CD4-positive, alpha-beta T cell (primary cell): ENCODE measurements around the gene SEMA4D. TPM values are rescaled to one million over a fixed set of nuclear protein-coding genes. Genes with fewer than 3 reads are reported as not detected.

Experiments used
- ATAC-seq: fragments of 200-7000 bp; cut with Tn5 transposase; one replicate; pipeline ENCODE4 v1.10.0; 2022; ENCODE audit warnings: mild to moderate bottlenecking; ENCODE audit not compliant: poor library complexity
- CTCF ChIA-PET: fragments of 350-600 bp; sonication (Branson Sonifier 250); formaldehyde crosslinking; loops from one replicate; lab custom pipeline; 2021; ENCODE audit warnings: antibody characterized with exemption, inconsistent platforms; lab: Charles Lee
- POLR2A ChIA-PET: fragments of 350-600 bp; sonication (Branson Sonifier 250); formaldehyde crosslinking; loops from one replicate; lab custom pipeline; 2021; ENCODE audit warnings: antibody characterized with exemption, inconsistent platforms; lab: Charles Lee
- DNase-seq, 14 experiments: peaks; one replicate each; pipeline ENCODE4 v3.0.0-alpha.2; 2013 to 2020; ENCODE audit warnings: mixed read lengths in 2 of 14
- H3K27ac ChIP-seq, 2 donors: one replicate each; pipeline versions ENCODE4 v1.5.1 to v1.7.0; 2013; ENCODE audit warnings: low read length in 2 of 2, low read depth in 1 of 2, mild to moderate bottlenecking in 1 of 2
- H3K27me3 ChIP-seq, 2 experiments: 1 replicate in 1 of 2; 2 replicates in 1 of 2; pipeline versions ENCODE4 v1.6.1 to v1.7.0; 2013; ENCODE audit warnings: low read length in 2 of 2, control low read depth in 1 of 2, mild to moderate bottlenecking in 1 of 2, moderate library complexity in 1 of 2; ENCODE audit not compliant: insufficient read depth in 2 of 2, control insufficient read depth in 1 of 2
- H3K36me3 ChIP-seq: one replicate; pipeline ENCODE4 v1.6.1; 2013; ENCODE audit warnings: low read length, control low read depth; ENCODE audit not compliant: insufficient read depth
- H3K4me1 ChIP-seq: one replicate; pipeline ENCODE4 v1.6.1; 2013; ENCODE audit warnings: low read length, control low read depth; ENCODE audit not compliant: insufficient read depth
- H3K4me3 ChIP-seq: one replicate; pipeline ENCODE4 v1.5.1; 2013; ENCODE audit warnings: mild to moderate bottlenecking, low read length, moderate library complexity
- H3K9me3 ChIP-seq, 2 experiments: 1 replicate in 1 of 2; 2 replicates in 1 of 2; pipeline versions ENCODE4 v1.6.1 to v1.7.0; 2013; ENCODE audit warnings: low read length in 2 of 2, mild to moderate bottlenecking in 2 of 2, control low read depth in 1 of 2, moderate library complexity in 1 of 2; ENCODE audit not compliant: control insufficient read depth in 1 of 2, insufficient read depth in 1 of 2
- H3K27ac Mint-ChIP-seq: one replicate; pipeline ENCODE4 v1.8.0; 2020; ENCODE audit warnings: mixed read lengths
- H3K27me3 Mint-ChIP-seq: one replicate; pipeline ENCODE4 v1.8.0; 2021; ENCODE audit warnings: mixed read lengths
- H3K36me3 Mint-ChIP-seq: one replicate; pipeline ENCODE4 v1.8.0; 2021; ENCODE audit warnings: low read depth, mixed read lengths
- H3K4me1 Mint-ChIP-seq: one replicate; pipeline ENCODE4 v1.8.0; 2021; ENCODE audit warnings: low read depth, mixed read lengths
- H3K4me3 Mint-ChIP-seq: one replicate; pipeline ENCODE4 v1.8.0; 2020; ENCODE audit warnings: mild to moderate bottlenecking, mixed read lengths
- H3K9me3 Mint-ChIP-seq: one replicate; pipeline ENCODE4 v1.8.0; 2020; ENCODE audit warnings: mixed read lengths
- intact Hi-C, 2 experiments: fragments of 100-400 bp; cut with DNase I in 1 of 2; cut with micrococcal nuclease in 1 of 2; formaldehyde crosslinking; loops; one replicate each; pipeline versions ENCODE4 v1.15.1 to v1.9.0; 2023 to 2025; cut with DNase I, micrococcal nuclease
- total RNA-seq, 174 experiments: library from RNA in 2 of 174; stranded (reverse) in 2 of 174; gene quantifications; one replicate each; pipeline ENCODE4 v1.2.3 and lab custom pipeline; 2021 to 2026
- TF ChIP-seq, protein P1 (sequence below): fragments of 200-600 bp; IDR thresholded peaks from one replicate; pipeline ENCODE4 v1.8.0; 2022; ENCODE audit warnings: antibody characterized with exemption, mild to moderate bottlenecking

The SEMA4D gene
- total RNA-seq, 2 experiments from 2014 or later: 399 to 430 TPM

DNA sequence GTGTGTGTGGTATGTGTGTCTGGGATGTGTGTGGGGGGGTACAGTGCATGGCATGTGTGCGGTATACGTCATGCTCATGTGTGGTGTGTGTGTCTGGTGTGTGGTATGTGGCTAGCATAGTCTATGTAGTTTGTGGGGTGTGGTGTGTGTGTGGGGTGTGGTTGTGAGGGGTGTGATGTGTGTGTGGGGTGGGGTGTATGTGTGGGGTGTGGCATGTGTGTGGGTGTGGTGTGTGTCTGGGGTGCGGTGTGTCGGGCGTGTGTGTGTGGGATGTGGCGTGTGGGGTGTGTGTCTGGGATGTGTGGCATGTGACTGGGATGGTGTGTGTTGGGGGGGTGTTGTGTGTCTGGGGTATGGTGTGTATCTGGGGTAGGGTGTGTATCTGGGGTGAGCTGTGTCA is 127.3 kb downstream of the SEMA4D start:
- Histone ChIP-seq H3K4me1 (peaks cover 38% of the 10 kb centered on the region), H3K9me3 (peaks cover 0 to 6% of the 10 kb centered on the region in 2 experiments), H3K27me3 (no peaks in the 10 kb centered on the region), H3K36me3 (peaks cover 12% of the 10 kb centered on the region), H3K4me3 (no peak overlapping the region), H3K27ac (peak overlapping the region in 1 of 2 donors; percentile 47)
- no peaks in the 10 kb centered on the region for H3K27me3 Mint-ChIP-seq
- TF ChIP-seq, protein P1, sequence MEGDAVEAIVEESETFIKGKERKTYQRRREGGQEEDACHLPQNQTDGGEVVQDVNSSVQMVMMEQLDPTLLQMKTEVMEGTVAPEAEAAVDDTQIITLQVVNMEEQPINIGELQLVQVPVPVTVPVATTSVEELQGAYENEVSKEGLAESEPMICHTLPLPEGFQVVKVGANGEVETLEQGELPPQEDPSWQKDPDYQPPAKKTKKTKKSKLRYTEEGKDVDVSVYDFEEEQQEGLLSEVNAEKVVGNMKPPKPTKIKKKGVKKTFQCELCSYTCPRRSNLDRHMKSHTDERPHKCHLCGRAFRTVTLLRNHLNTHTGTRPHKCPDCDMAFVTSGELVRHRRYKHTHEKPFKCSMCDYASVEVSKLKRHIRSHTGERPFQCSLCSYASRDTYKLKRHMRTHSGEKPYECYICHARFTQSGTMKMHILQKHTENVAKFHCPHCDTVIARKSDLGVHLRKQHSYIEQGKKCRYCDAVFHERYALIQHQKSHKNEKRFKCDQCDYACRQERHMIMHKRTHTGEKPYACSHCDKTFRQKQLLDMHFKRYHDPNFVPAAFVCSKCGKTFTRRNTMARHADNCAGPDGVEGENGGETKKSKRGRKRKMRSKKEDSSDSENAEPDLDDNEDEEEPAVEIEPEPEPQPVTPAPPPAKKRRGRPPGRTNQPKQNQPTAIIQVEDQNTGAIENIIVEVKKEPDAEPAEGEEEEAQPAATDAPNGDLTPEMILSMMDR: no peak
- CTCF ChIA-PET: no interaction called here
- H3K4me1 Mint-ChIP-seq: peaks cover 22% of the 10 kb centered on the region
- DNase-seq (no peak), ATAC-seq (no peak)
- intact Hi-C loops: no loop called here
- no peak overlapping the region for H3K27ac Mint-ChIP-seq
- peaks cover 6% of the 10 kb centered on the region for H3K36me3 Mint-ChIP-seq
- H3K9me3 Mint-ChIP-seq: no peaks in the 10 kb centered on the region
- no peak overlapping the region for H3K4me3 Mint-ChIP-seq
- POLR2A ChIA-PET: interaction anchor here (0.6 kb wide), 1 partner anchor 152 kb away, joined by 3 read pairs; no protein-coding TSS in a partner anchor

DNA sequence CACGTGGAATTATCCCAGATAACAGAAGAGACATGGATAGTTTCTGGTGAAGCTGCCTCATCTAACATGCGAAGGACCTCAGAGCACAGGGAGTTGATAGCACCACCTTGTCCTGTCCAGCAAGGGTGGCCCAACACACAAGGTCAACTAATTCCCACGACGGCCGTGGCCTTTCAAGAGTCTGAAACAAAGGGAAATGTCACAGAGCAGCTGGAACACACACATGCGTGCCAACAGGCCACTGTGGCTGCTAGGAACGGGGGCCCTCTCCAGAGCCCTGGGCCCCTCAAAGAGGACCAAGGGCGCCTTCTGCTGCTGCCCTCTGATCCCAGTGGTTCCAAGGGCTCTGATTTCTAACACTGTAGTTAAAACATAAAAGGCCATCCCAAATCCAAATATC is 128.9 kb downstream of the SEMA4D start:
- Mint-ChIP-seq H3K27ac (no peak overlapping the region), H3K9me3 (no peaks in the 10 kb centered on the region), H3K27me3 (no peaks in the 10 kb centered on the region), H3K4me1 (peaks cover 22% of the 10 kb centered on the region), H3K4me3 (no peak overlapping the region), H3K36me3 (no peaks in the 10 kb centered on the region)
- ChIA-PET POLR2A (no interaction called here), CTCF (no interaction called here)
- Histone ChIP-seq H3K4me3 (no peak overlapping the region), H3K27ac (no peak overlapping the region), H3K36me3 (peaks cover 12% of the 10 kb centered on the region), H3K4me1 (peaks cover 22% of the 10 kb centered on the region), H3K27me3 (no peaks in the 10 kb centered on the region), H3K9me3 (peaks cover 0 to 6% of the 10 kb centered on the region in 2 experiments)
- no peak for ATAC-seq
- no peak for DNase-seq
- TF ChIP-seq, protein P1: no peak
- intact Hi-C loops: no loop called here

DNA sequence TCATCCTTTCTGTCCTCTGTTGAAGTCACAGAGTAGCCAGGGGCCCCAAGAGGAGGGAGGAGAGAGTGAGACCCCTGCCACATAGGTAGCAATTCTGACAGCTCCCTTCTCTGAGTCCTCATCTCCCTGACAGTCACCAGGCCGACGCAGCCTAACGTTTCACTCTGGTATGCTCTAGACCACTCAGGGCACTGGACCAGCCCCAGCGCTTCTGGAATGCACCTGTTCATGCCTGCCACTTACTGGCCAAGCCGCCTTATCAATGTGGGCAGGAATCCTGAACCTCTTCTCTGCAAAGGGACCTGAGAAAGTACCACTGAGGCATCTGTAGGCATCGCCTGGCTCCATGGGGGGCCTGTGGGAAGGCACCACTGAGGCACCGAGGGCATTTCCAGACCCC is 129.4 kb downstream of the SEMA4D start:
- TF ChIP-seq, protein P1: no peak
- Histone ChIP-seq H3K4me1 (peaks cover 18% of the 10 kb centered on the region), H3K4me3 (no peak overlapping the region), H3K9me3 (peaks cover 0 to 6% of the 10 kb centered on the region in 2 experiments), H3K27ac (no peak overlapping the region), H3K36me3 (peaks cover 12% of the 10 kb centered on the region), H3K27me3 (no peaks in the 10 kb centered on the region)
- CTCF ChIA-PET: no interaction called here
- intact Hi-C loops: no loop called here
- DNase-seq (no peak), ATAC-seq (no peak)
- Mint-ChIP-seq H3K27ac (no peak overlapping the region), H3K4me3 (no peak overlapping the region), H3K36me3 (peaks cover 1% of the 10 kb centered on the region), H3K9me3 (no peaks in the 10 kb centered on the region), H3K27me3 (no peaks in the 10 kb centered on the region), H3K4me1 (peaks cover 18% of the 10 kb centered on the region)
- POLR2A ChIA-PET: no interaction called here
